Bone marrow (tissue), 2 donors: ENCODE results near the gene GRHPR.
A peak's percentile ranks its signal among the peaks of the same experiment; 100 is the strongest.
"Not testable (repeated sequence)": the region's sequence is repeated elsewhere in the genome, so short reads cannot be mapped to it uniquely, and the experiment has no call there.

ENCODE experiments used
- DNase-seq, 2 donors: peaks; one replicate each; lab custom pipeline; 2025; lab: John Stamatoyannopoulos, UW

GRHPR gene

GRCh38 chr9:37447111-37447510, 24.6 kb downstream of the GRHPR start:
- DNase-seq = no peak

- DNase-seq = no peak
Observed at GRCh38 chr9:37449862-37450632, 27.6 kb downstream of the GRHPR start.

- no peak for DNase-seq
Observed at GRCh38 chr9:37451628-37452027, 29.1 kb downstream of the GRHPR start.

GRCh38 chr9:37452611-37453010, 30.1 kb downstream of the GRHPR start:
- DNase-seq = no peak

GRCh38 chr9:37453827-37454226, 31.3 kb downstream of the GRHPR start:
- DNase-seq = no peak

GRCh38 chr9:37454238-37454637, 31.7 kb downstream of the GRHPR start:
- DNase-seq = no peak

- DNase-seq = no peak
Observed at GRCh38 chr9:37455884-37456647, 33.6 kb downstream of the GRHPR start.

GRCh38 chr9:37456817-37457216, 34.3 kb downstream of the GRHPR start:
- no peak for DNase-seq

- DNase-seq = no peak
Observed at GRCh38 chr9:37464006-37464405, 41.5 kb downstream of the GRHPR start.

GRCh38 chr9:37464426-37465248, 42.1 kb downstream of the GRHPR start:
- peak; percentile 72 to 92 for DNase-seq

- peak; percentile 94 to 99 for DNase-seq
Observed at GRCh38 chr9:37465249-37466036, 42.9 kb downstream of the GRHPR start, which contains the start of gene ZBTB5. Gene ZBTB5 (minus strand): TSS chr9:37465450. CDS start chr9:37442551, 22,899 bp downstream.

GRCh38 chr9:37466037-37466709, 43.7 kb downstream of the GRHPR start:
- DNase-seq = peak in 1 of 2 donors; percentile 2

- not testable (repeated sequence) for DNase-seq
Observed at GRCh38 chr9:37467530-37467929, 45.0 kb downstream of the GRHPR start.

- no peak for DNase-seq
Observed at GRCh38 chr9:37468620-37469019, 46.1 kb downstream of the GRHPR start.

GRCh38 chr9:37471942-37472684, 49.6 kb downstream of the GRHPR start:
- peak in 1 of 2 donors; percentile 43 for DNase-seq

GRCh38 chr9:37473982-37474381, 51.5 kb downstream of the GRHPR start:
- not testable (repeated sequence) for DNase-seq

- no peak for DNase-seq
Observed at GRCh38 chr9:37474438-37474837, 51.9 kb downstream of the GRHPR start.

- no peak for DNase-seq
Observed at GRCh38 chr9:37476930-37477329, 54.4 kb downstream of the GRHPR start.

GRCh38 chr9:37477443-37477842, 54.9 kb downstream of the GRHPR start:
- DNase-seq = not testable (repeated sequence)

- not testable (repeated sequence) for DNase-seq
Observed at GRCh38 chr9:37477987-37478619, 55.6 kb downstream of the GRHPR start.
